H1 (cell line): Measurements from ENCODE around the gene APOBEC3H. TPM values are rescaled to one million over a fixed set of nuclear protein-coding genes. Genes with fewer than 3 reads are reported as not detected.
A peak's percentile ranks its signal among the peaks of the same experiment; 100 is the strongest.

Experiments used
- CTCF ChIA-PET: fragments of 300-600 bp; sonication (Branson Sonifier 250); formaldehyde crosslinking; loops from one replicate; lab custom pipeline; 2021; ENCODE audit not compliant: partially characterized antibody; lab: Charles Lee
- POLR2A ChIA-PET: fragments of 300-600 bp; sonication (Branson Sonifier 250); formaldehyde crosslinking; loops from one replicate; lab custom pipeline; 2021; ENCODE audit warnings: inconsistent platforms; ENCODE audit not compliant: partially characterized antibody; lab: Charles Lee
- DNase-seq, 2 experiments: peaks; one replicate each; pipeline versions ENCODE4 v3.0.0 to v3.0.0-alpha.2; 2010 to 2022; ENCODE audit warnings: low spot score in 2 of 2, low read depth in 1 of 2, mixed read lengths in 1 of 2
- FAIRE-seq: peaks from 2 replicates; lab custom pipeline; 2011; peaks lifted over from hg19 to GRCh38; lab: Jason Lieb, UNC
- H2AFZ ChIP-seq: 2 replicates; pipeline ENCODE4 v1.8.1; 2012; ENCODE audit warnings: low read length, inconsistent platforms
- H2AK5ac ChIP-seq: 2 replicates; pipeline ENCODE4 v1.6.1; 2013; ENCODE audit warnings: low read depth, low read length
- H2BK120ac ChIP-seq: replicated peaks from 2 replicates; pipeline ENCODE3; 2013; ENCODE audit warnings: low read depth, low read length, inconsistent platforms
- H2BK12ac ChIP-seq: 2 replicates; pipeline ENCODE4 v1.6.1; 2013; ENCODE audit warnings: low read depth, low read length
- H2BK15ac ChIP-seq: 2 replicates; pipeline ENCODE4 v1.6.1; 2013; ENCODE audit warnings: low read length
- H2BK20ac ChIP-seq: 2 replicates; pipeline ENCODE4 v1.6.1; 2013; ENCODE audit warnings: low read length
- H2BK5ac ChIP-seq: 2 replicates; pipeline ENCODE4 v1.6.1; 2013; ENCODE audit warnings: low read depth, low read length
- H3K14ac ChIP-seq: 2 replicates; pipeline ENCODE4 v1.6.1; 2013; ENCODE audit warnings: inconsistent platforms; ENCODE audit not compliant: insufficient read length
- H3K18ac ChIP-seq: 2 replicates; pipeline ENCODE4 v1.6.1; 2013; ENCODE audit warnings: low read length; ENCODE audit errors: extremely low read depth
- H3K23ac ChIP-seq: 2 replicates; pipeline ENCODE4 v1.6.1; 2013; ENCODE audit warnings: inconsistent platforms; ENCODE audit not compliant: insufficient read length
- H3K23me2 ChIP-seq: 2 replicates; pipeline ENCODE4 v1.6.1; 2013; ENCODE audit warnings: low read depth, low read length
- H3K27ac ChIP-seq: 2 replicates; pipeline ENCODE4 v1.6.1; 2011; ENCODE audit warnings: low read depth, low read length, inconsistent platforms
- H3K27me3 ChIP-seq, 4 experiments: replicated peaks in 1 of 4; 1 replicate in 1 of 4; 2 replicates in 3 of 4; pipeline versions ENCODE4 v1.6.1 to v1.8.1; 2011 to 2013; ENCODE audit warnings: low read length in 3 of 4, mild to moderate bottlenecking in 3 of 4, inconsistent platforms in 2 of 4, mixed read lengths in 2 of 4, moderate library complexity in 1 of 4; ENCODE audit not compliant: control insufficient read depth in 3 of 4, insufficient read depth in 3 of 4; ENCODE audit errors: extremely low read depth in 1 of 4
- H3K36me3 ChIP-seq, 4 experiments: 2 replicates each; pipeline versions ENCODE4 v1.6.1 to v1.8.1; 2011 to 2013; ENCODE audit warnings: mild to moderate bottlenecking in 4 of 4, low read length in 3 of 4, moderate library complexity in 2 of 4, control low read depth in 1 of 4, inconsistent platforms in 1 of 4; ENCODE audit not compliant: insufficient read depth in 4 of 4, control insufficient read depth in 2 of 4
- H3K4ac ChIP-seq: replicated peaks from 2 replicates; pipeline ENCODE3; 2013; ENCODE audit warnings: low read length, low read depth, mixed read lengths, inconsistent platforms; ENCODE audit not compliant: insufficient read length
- H3K4me1 ChIP-seq, 4 experiments: replicated peaks in 1 of 4; 1 replicate in 1 of 4; 2 replicates in 3 of 4; pipeline versions ENCODE4 v1.6.1 to v1.8.1; 2011 to 2013; ENCODE audit warnings: low read length in 3 of 4, inconsistent platforms in 2 of 4, mixed read lengths in 1 of 4; ENCODE audit not compliant: insufficient read depth in 4 of 4, control insufficient read depth in 3 of 4
- H3K4me2 ChIP-seq, 2 experiments: 2 replicates each; pipeline versions ENCODE4 v1.6.1 to v1.8.1; 2011 to 2013; ENCODE audit warnings: low read depth in 2 of 2, low read length in 2 of 2, control low read depth in 1 of 2, inconsistent platforms in 1 of 2, mild to moderate bottlenecking in 1 of 2; ENCODE audit not compliant: insufficient read depth in 1 of 2
- H3K4me3 ChIP-seq, 4 experiments: fragments of 200-600, 300-600 bp in 1 of 4; sonication (generic), shearing (Covaris generic), sonication (Bioruptor Twin) in 1 of 4; 2 replicates each; pipeline versions ENCODE4 v1.5.1 to v1.8.1; 2011 to 2016; ENCODE audit warnings: low read length in 4 of 4, low read depth in 3 of 4, control low read depth in 2 of 4, inconsistent platforms in 2 of 4, mild to moderate bottlenecking in 2 of 4, mixed read lengths in 1 of 4, moderate library complexity in 1 of 4; ENCODE audit not compliant: insufficient read depth in 2 of 4; ENCODE audit errors: extremely low read depth in 1 of 4
- H3K56ac ChIP-seq: replicated peaks from 2 replicates; pipeline ENCODE3; 2013; ENCODE audit warnings: low read depth, mild to moderate bottlenecking, mixed read lengths, low read length, inconsistent platforms; ENCODE audit not compliant: insufficient read length
- H3K79me1 ChIP-seq: 2 replicates; pipeline ENCODE4 v1.6.1; 2013; ENCODE audit warnings: low read depth, low read length, control low read depth
- H3K79me2 ChIP-seq, 2 experiments: 2 replicates each; pipeline versions ENCODE4 v1.6.1 to v1.8.1; 2012 to 2013; ENCODE audit warnings: low read length in 2 of 2, mild to moderate bottlenecking in 2 of 2, inconsistent platforms in 1 of 2; ENCODE audit not compliant: insufficient read depth in 2 of 2, control insufficient read depth in 1 of 2
- H3K9ac ChIP-seq, 4 experiments: replicated peaks in 1 of 4; 1 replicate in 1 of 4; 2 replicates in 3 of 4; pipeline versions ENCODE4 v1.6.1 to v1.8.1; 2011 to 2013; ENCODE audit warnings: low read depth in 3 of 4, low read length in 3 of 4, control low read depth in 2 of 4, mild to moderate bottlenecking in 2 of 4, moderate library complexity in 2 of 4, inconsistent platforms in 1 of 4; ENCODE audit errors: extremely low read depth in 1 of 4
- H3K9me3 ChIP-seq, 2 experiments: 2 replicates each; pipeline versions ENCODE4 v1.6.1 to v1.8.1; 2012 to 2013; ENCODE audit warnings: mild to moderate bottlenecking in 2 of 2, moderate library complexity in 2 of 2, control low read depth in 1 of 2, inconsistent platforms in 1 of 2, low read depth in 1 of 2, low read length in 1 of 2, mixed read lengths in 1 of 2; ENCODE audit not compliant: insufficient read depth in 2 of 2
- H4K20me1 ChIP-seq, 2 experiments: replicated peaks in 1 of 2; 2 replicates each; pipeline versions ENCODE3 to v1.8.1; 2011 to 2013; ENCODE audit warnings: inconsistent platforms in 2 of 2, low read length in 2 of 2, mild to moderate bottlenecking in 1 of 2; ENCODE audit not compliant: insufficient read depth in 2 of 2, control insufficient read depth in 1 of 2
- H4K5ac ChIP-seq: 2 replicates; pipeline ENCODE4 v1.6.1; 2013; ENCODE audit warnings: low read length, low read depth, mixed read lengths, inconsistent platforms; ENCODE audit not compliant: insufficient read length
- H4K8ac ChIP-seq: 2 replicates; pipeline ENCODE4 v1.8.0; 2013; ENCODE audit warnings: mild to moderate bottlenecking, moderate library complexity, low read length, inconsistent platforms; ENCODE audit not compliant: insufficient read depth; ENCODE audit errors: extremely low read depth
- H4K91ac ChIP-seq: replicated peaks from 2 replicates; pipeline ENCODE3; 2013; ENCODE audit warnings: low read length, mixed read lengths, inconsistent platforms; ENCODE audit not compliant: insufficient read length
- WGBS, 2 experiments: shearing (Covaris generic) in 1 of 2; methylation state at CpG; one replicate each; pipeline versions ENCODE4 v1.1.6 to v1.1.7; 2013 to 2015; ENCODE audit warnings: low lambda C conversion rate in 2 of 2, mixed read lengths in 2 of 2, inconsistent platforms in 1 of 2, low coverage in 1 of 2, missing lambda C conversion rate in 1 of 2; ENCODE audit not compliant: insufficient replicate concordance in 2 of 2, insufficient coverage in 1 of 2, insufficient read length in 1 of 2; ENCODE audit errors: extremely low coverage in 1 of 2, missing lambda C conversion rate in 1 of 2; 5-methylcytosine and 5-hydroxymethylcytosine counted together
- polyA plus RNA-seq, 7 experiments: library from polyadenylated mRNA; depleted of rRNA in 3 of 7; stranded (reverse) in 5 of 7; unstranded in 2 of 7; fragments of >200 nt in 5 of 7; fragments of 200-250 nt in 2 of 7; gene quantifications; 1 replicate in 5 of 7; 2 replicates in 1 of 7; 4 replicates in 1 of 7; pipeline versions ENCODE4 v1.2.1 to v1.2.3, GENCODE V29; 2011 to 2013; ENCODE audit warnings: missing spikeins in 2 of 7, mixed read lengths in 2 of 7
- total RNA-seq: library from RNA; stranded (reverse); fragmentation: NEBNext Ultra II Directional; extraction: Animal tissue kit (Norgen Biotek cat#: 25700); gene quantifications from 2 replicates; pipeline ENCODE4 v1.2.1, GENCODE V29; 2021

The APOBEC3H gene
- total and polyA plus RNA-seq, 2 of the 8 experiments (the other 6 are each of a cell fraction or from before 2014, with no cell fraction given), result 0.47 to 0.56 TPM

GRCh38 chr22:39150848-39151215 lies 53.8 kb downstream of the APOBEC3H start:
- peak overlapping the region; percentile 72 for H2BK15ac ChIP-seq
- no peak overlapping the region for H2AFZ ChIP-seq
- H4K91ac ChIP-seq, result no peak overlapping the region
- ChIA-PET CTCF (interaction anchor here (0.6 to 2.6 kb wide), 14 partner anchors 17 to 333 kb away, joined by 3 to 10 read pairs (median 4); no protein-coding TSS in a partner anchor), POLR2A (interaction anchor here (0.7 to 1.2 kb wide), 4 partner anchors 15 to 198 kb away, joined by 3 read pairs; no protein-coding TSS in a partner anchor)
- no peak overlapping the region for H4K8ac ChIP-seq
- no peak overlapping the region for H4K5ac ChIP-seq
- no peaks in the 10 kb centered on the region for H3K9me3 ChIP-seq
- no peak overlapping the region for H3K4ac ChIP-seq
- H3K23ac ChIP-seq, result no peak overlapping the region
- no peaks in the 10 kb centered on the region for H3K79me2 ChIP-seq
- no peak overlapping the region for H2BK5ac ChIP-seq
- no peaks in the 10 kb centered on the region for H3K36me3 ChIP-seq
- H3K9ac ChIP-seq, result no peak overlapping the region
- no peak overlapping the region for H3K56ac ChIP-seq
- H3K23me2 ChIP-seq, result peaks cover 13% of the 10 kb centered on the region
- peaks cover 4 to 32% (median 22%) of the 10 kb centered on the region in 4 experiments for H3K4me1 ChIP-seq
- H3K4me2 ChIP-seq, result no peak overlapping the region
- H4K20me1 ChIP-seq, result no peaks in the 10 kb centered on the region
- no peaks in the 10 kb centered on the region; the same call in 1 of the 2 replicates for H3K79me1 ChIP-seq
- H3K27me3 ChIP-seq, result peaks cover 0 to 18% (median 13%) of the 10 kb centered on the region in 4 experiments; a peak in 6 of 7 replicates
- H3K18ac ChIP-seq, result no peak overlapping the region
- no peak overlapping the region for H2BK20ac ChIP-seq
- FAIRE-seq (no peak), DNase-seq (no peak)
- no peak overlapping the region; the same call in 1 of the 2 replicates for H2BK12ac ChIP-seq
- H3K14ac ChIP-seq, result no peak overlapping the region
- H3K27ac ChIP-seq, result no peak overlapping the region
- H2AK5ac ChIP-seq, result 0 out of 2 replicates have a peak overlapping the region, but pooled peaks have one; percentile 31
- no peak overlapping the region for H2BK120ac ChIP-seq
- WGBS, 2 experiments, result 92% methylated on average over 6 of the region's 6 CpGs; no CpG with 5 or more reads in 1 of the 2 experiments
- H3K4me3 ChIP-seq, result no peak overlapping the region
